Neuronal stem cell (in vitro differentiated cells): Measurements from ENCODE around the gene CTNNBL1.

ENCODE experiments used
- DNase-seq: peaks from one replicate; pipeline ENCODE4 v3.0.0-alpha.2; 2013; ENCODE audit warnings: low spot score
- H2AFZ ChIP-seq: one replicate; pipeline ENCODE4 v1.6.1; 2013; ENCODE audit warnings: mild to moderate bottlenecking, low read length, inconsistent platforms
- H2AK5ac ChIP-seq: 2 replicates; pipeline ENCODE4 v1.6.1; 2013; ENCODE audit warnings: low read depth, mild to moderate bottlenecking, inconsistent platforms, low read length, moderate library complexity, mixed read lengths
- H2BK120ac ChIP-seq: 2 replicates; pipeline ENCODE4 v1.6.1; 2013; ENCODE audit warnings: low read depth, mild to moderate bottlenecking, inconsistent platforms, low read length, moderate library complexity, mixed read lengths
- H2BK12ac ChIP-seq: one replicate; pipeline ENCODE4 v1.6.1; 2013; ENCODE audit warnings: low read length, inconsistent platforms
- H2BK15ac ChIP-seq: 2 replicates; pipeline ENCODE4 v1.6.1; 2013; ENCODE audit warnings: mild to moderate bottlenecking, low read length, inconsistent platforms, mixed read lengths
- H2BK5ac ChIP-seq: one replicate; pipeline ENCODE4 v1.6.1; 2013; ENCODE audit warnings: inconsistent platforms, mild to moderate bottlenecking, low read length, moderate library complexity
- H3K14ac ChIP-seq: one replicate; pipeline ENCODE4 v1.6.1; 2013; ENCODE audit warnings: low read length, inconsistent platforms
- H3K18ac ChIP-seq: 2 replicates; pipeline ENCODE4 v1.6.1; 2013; ENCODE audit warnings: low read length, inconsistent platforms
- H3K23ac ChIP-seq: 2 replicates; pipeline ENCODE4 v1.6.1; 2013; ENCODE audit warnings: low read depth, mild to moderate bottlenecking, mixed read lengths, low read length, inconsistent platforms; ENCODE audit not compliant: poor library complexity
- H3K27ac ChIP-seq: replicated peaks from 3 replicates; pipeline ENCODE4 v1.5.1; 2013; ENCODE audit warnings: low read length, inconsistent platforms
- H3K27me3 ChIP-seq, 3 experiments: 2 replicates each; pipeline ENCODE4 v1.6.1; 2013; ENCODE audit warnings: low read length in 3 of 3, mild to moderate bottlenecking in 2 of 3, inconsistent platforms in 1 of 3, low read depth in 1 of 3, mixed read lengths in 1 of 3, moderate library complexity in 1 of 3; ENCODE audit not compliant: control insufficient read depth in 3 of 3, insufficient read depth in 3 of 3
- H3K36me3 ChIP-seq, 2 donors: replicated peaks in 1 of 2; 2 replicates each; pipeline ENCODE4 v1.6.1; 2013; ENCODE audit warnings: low read length in 2 of 2; ENCODE audit not compliant: control insufficient read depth in 2 of 2, insufficient read depth in 2 of 2
- H3K4ac ChIP-seq: 2 replicates; pipeline ENCODE4 v1.6.1; 2013; ENCODE audit warnings: inconsistent platforms, mild to moderate bottlenecking, low read length, moderate library complexity
- H3K4me1 ChIP-seq, 2 donors: 1 replicate in 1 of 2; 2 replicates in 1 of 2; pipeline ENCODE4 v1.6.1; 2013; ENCODE audit warnings: low read length in 2 of 2, low read depth in 1 of 2; ENCODE audit not compliant: control insufficient read depth in 2 of 2, insufficient read depth in 1 of 2
- H3K4me2 ChIP-seq: one replicate; pipeline ENCODE4 v1.6.1; 2013; ENCODE audit warnings: mild to moderate bottlenecking, low read length, inconsistent platforms; ENCODE audit not compliant: insufficient read depth, poor library complexity, severe bottlenecking
- H3K4me3 ChIP-seq, 2 donors: 2 replicates each; pipeline ENCODE4 v1.5.1; 2013; ENCODE audit warnings: low read length in 2 of 2, mild to moderate bottlenecking in 2 of 2, inconsistent platforms in 1 of 2, moderate library complexity in 1 of 2
- H3K79me1 ChIP-seq: one replicate; pipeline ENCODE4 v1.6.1; 2013; ENCODE audit warnings: low read depth, mild to moderate bottlenecking, inconsistent platforms, low read length, moderate library complexity
- H3K9ac ChIP-seq: one replicate; pipeline ENCODE4 v1.6.1; 2013; ENCODE audit warnings: mild to moderate bottlenecking, low read depth, low read length, inconsistent platforms; ENCODE audit not compliant: poor library complexity
- H3K9me3 ChIP-seq, 2 donors: replicated peaks in 1 of 2; 2 replicates each; pipeline versions ENCODE3 to v1.6.1; 2013; ENCODE audit warnings: low read length in 2 of 2, mild to moderate bottlenecking in 2 of 2, inconsistent platforms in 1 of 2, low read depth in 1 of 2, mixed read lengths in 1 of 2, moderate library complexity in 1 of 2; ENCODE audit not compliant: control insufficient read depth in 2 of 2, insufficient read depth in 1 of 2
- H4K8ac ChIP-seq: one replicate; pipeline ENCODE4 v1.6.1; 2013; ENCODE audit warnings: low read depth, mild to moderate bottlenecking, inconsistent platforms, low read length, moderate library complexity
- H4K91ac ChIP-seq: one replicate; pipeline ENCODE4 v1.6.1; 2013; ENCODE audit warnings: low read length, low read depth, mild to moderate bottlenecking, inconsistent platforms; ENCODE audit not compliant: poor library complexity
- WGBS, 2 donors: extraction: QIAGEN DNeasy Blood & Tissue Kit; methylation state at CpG; one replicate each; pipeline ENCODE4 v1.1.7; 2013; ENCODE audit warnings: missing lambda C conversion rate in 2 of 2, mixed read lengths in 1 of 2; ENCODE audit not compliant: insufficient read length in 2 of 2, insufficient replicate concordance in 1 of 2; ENCODE audit errors: extremely low coverage in 2 of 2; 5-methylcytosine and 5-hydroxymethylcytosine counted together

CTNNBL1 gene

DNA sequence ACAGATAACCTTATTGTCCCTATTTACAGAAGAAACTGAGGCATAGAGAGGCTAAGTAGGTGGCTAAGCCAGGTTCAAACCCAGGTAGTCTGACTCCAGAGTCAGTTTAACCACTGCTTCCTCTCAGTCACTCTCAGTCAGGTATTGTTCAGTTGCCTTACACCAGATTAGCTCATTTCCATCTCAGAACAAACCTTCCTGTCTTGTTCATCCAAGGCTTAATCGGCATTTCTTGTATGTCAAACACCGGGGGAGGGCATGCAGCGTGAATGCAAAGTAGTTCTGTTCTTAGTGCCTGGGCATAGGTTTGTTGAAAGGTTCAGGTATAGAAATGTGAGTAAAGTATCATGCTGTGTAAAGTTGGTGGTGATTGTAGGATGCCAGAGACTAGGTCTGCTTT, 51.7 kb downstream of the CTNNBL1 start:
- no peak overlapping the region for H3K4me3 ChIP-seq
- WGBS, 2 donors = no CpG with 5 or more reads among the region's 3 CpGs
- peaks cover 0 to 2% of the 10 kb centered on the region in 2 donors for H3K9me3 ChIP-seq
- H3K23ac ChIP-seq = no peak overlapping the region
- peaks cover 0 to 8% of the 10 kb centered on the region in 2 donors for H3K4me1 ChIP-seq
- H3K79me1 ChIP-seq = no peaks in the 10 kb centered on the region
- no peak overlapping the region for H4K91ac ChIP-seq
- H2AK5ac ChIP-seq = no peak overlapping the region
- H2BK5ac ChIP-seq = no peak overlapping the region
- H4K8ac ChIP-seq = no peak overlapping the region
- H3K27ac ChIP-seq = no peak overlapping the region
- no peak overlapping the region for H2BK120ac ChIP-seq
- H3K18ac ChIP-seq = no peak overlapping the region
- DNase-seq = no peak
- no peak overlapping the region for H3K4me2 ChIP-seq
- no peak overlapping the region for H3K9ac ChIP-seq
- H3K4ac ChIP-seq = no peak overlapping the region
- no peak overlapping the region for H2AFZ ChIP-seq
- no peak overlapping the region for H2BK15ac ChIP-seq
- peaks cover 5 to 33% of the 10 kb centered on the region in 2 donors for H3K36me3 ChIP-seq
- H3K27me3 ChIP-seq = no peaks in the 10 kb centered on the region
- no peak overlapping the region for H2BK12ac ChIP-seq
- H3K14ac ChIP-seq = no peak overlapping the region

DNA sequence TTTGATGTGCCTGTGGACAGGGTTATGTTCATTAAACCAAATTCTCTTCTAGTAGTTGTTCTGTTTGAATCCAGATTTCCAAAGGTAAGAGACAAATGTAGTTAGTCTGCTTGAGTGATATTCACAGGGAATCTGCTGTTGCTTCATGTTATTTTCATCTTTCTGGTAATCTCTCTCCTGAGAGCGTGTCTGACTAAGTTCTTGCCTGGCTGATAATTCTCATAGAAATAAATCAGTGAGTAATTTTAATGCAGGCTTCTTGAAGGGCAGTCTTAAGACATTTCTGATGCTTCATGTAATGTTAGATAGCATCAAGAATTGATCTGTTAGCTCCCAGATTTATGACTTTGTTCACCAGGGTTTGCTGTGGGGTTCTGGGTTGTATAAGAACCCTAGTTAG, 54.2 kb downstream of the CTNNBL1 start:
- no peak overlapping the region for H2BK15ac ChIP-seq
- no peak overlapping the region for H3K14ac ChIP-seq
- no peak overlapping the region for H2AK5ac ChIP-seq
- H3K4me2 ChIP-seq = no peak overlapping the region
- H3K27ac ChIP-seq = no peak overlapping the region
- no peak overlapping the region for H3K23ac ChIP-seq
- H2BK12ac ChIP-seq = no peak overlapping the region
- H3K9ac ChIP-seq = no peak overlapping the region
- H2BK5ac ChIP-seq = no peak overlapping the region
- H3K36me3 ChIP-seq = peaks cover 7 to 47% of the 10 kb centered on the region in 2 donors
- H3K4ac ChIP-seq = no peak overlapping the region
- H3K27me3 ChIP-seq = no peaks in the 10 kb centered on the region
- peaks cover 0 to 2% of the 10 kb centered on the region in 2 donors for H3K9me3 ChIP-seq
- no peak overlapping the region for H3K4me3 ChIP-seq
- H2BK120ac ChIP-seq = no peak overlapping the region
- no CpG with 5 or more reads among the region's 1 CpG for WGBS, 2 donors
- no peak for DNase-seq
- H2AFZ ChIP-seq = no peak overlapping the region
- H3K79me1 ChIP-seq = no peaks in the 10 kb centered on the region
- H4K91ac ChIP-seq = no peak overlapping the region
- H4K8ac ChIP-seq = no peak overlapping the region
- peaks cover 0 to 8% of the 10 kb centered on the region in 2 donors for H3K4me1 ChIP-seq
- no peak overlapping the region for H3K18ac ChIP-seq

DNA sequence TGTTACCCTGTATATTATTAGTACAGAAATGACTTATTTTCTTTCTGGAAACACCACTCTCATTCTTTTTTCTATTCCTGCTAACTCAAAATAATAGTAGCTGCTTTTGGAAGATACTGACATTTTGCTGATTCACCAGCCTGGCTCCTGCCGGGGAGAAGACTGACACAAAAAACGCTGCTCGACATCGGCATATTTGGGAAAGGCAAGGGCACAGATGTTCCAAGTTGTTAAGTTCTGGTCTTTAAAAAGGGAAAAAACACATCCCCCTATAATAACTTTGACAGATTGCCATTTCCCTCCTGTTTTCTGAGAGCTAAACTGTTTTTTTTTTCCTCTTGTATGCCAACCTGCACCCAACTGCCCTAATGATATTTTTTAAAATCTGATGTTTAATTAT, 55.4 kb downstream of the CTNNBL1 start:
- Histone ChIP-seq H3K4me3 (no peak overlapping the region), H3K9me3 (peaks cover 0 to 2% of the 10 kb centered on the region in 2 donors), H3K18ac (no peak overlapping the region), H3K9ac (no peak overlapping the region), H2BK120ac (no peak overlapping the region), H4K91ac (no peak overlapping the region), H2AK5ac (no peak overlapping the region), H3K23ac (no peak overlapping the region), H3K36me3 (peaks cover 7 to 47% of the 10 kb centered on the region in 2 donors), H3K4me1 (peaks cover 0 to 8% of the 10 kb centered on the region in 2 donors), H3K4ac (no peak overlapping the region), H3K27ac (no peak overlapping the region), H2BK5ac (no peak overlapping the region), H2AFZ (no peak overlapping the region), H3K79me1 (no peaks in the 10 kb centered on the region), H3K14ac (no peak overlapping the region), H3K4me2 (no peak overlapping the region), H3K27me3 (no peaks in the 10 kb centered on the region), H4K8ac (no peak overlapping the region), H2BK15ac (no peak overlapping the region), H2BK12ac (no peak overlapping the region)
- WGBS, 2 donors = no CpG with 5 or more reads among the region's 4 CpGs
- no peak for DNase-seq

DNA sequence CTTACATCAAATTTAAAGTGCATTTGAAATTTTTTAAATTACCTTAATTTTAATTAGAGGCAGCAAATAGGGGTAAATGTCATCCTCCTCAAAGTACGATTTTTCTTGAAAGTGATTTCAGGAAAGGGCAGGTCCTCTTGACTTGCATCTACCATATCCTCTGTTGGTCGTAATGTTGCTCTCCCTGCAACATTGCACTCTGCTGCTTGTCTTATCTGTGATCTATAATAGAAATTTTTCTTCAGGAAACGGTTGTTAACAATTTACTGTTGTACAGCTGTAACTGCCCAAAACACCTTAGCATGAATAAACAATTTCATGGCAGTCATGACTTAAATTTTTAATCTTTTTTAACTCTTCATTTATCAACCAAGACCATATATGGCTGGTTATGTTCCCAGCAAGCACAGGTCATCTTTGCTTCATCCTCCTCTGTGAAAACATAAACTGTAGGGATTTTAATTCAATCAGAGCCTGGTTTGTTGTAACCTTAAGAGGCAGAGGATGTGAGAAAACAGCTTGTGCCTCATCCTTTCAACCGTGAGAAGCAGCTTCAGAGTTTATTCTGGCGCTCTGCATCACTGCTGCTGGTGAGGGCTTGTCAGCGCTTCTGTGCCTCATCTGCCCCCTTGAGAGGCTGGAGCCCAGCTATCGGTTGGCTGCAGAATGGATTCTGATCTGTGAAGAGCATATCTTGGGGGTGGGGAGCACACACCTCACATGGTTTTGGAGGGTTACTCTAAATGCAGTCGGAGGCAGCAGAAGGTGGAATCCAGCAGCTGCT, 56.0 kb downstream of the CTNNBL1 start:
- no peak overlapping the region for H3K4me3 ChIP-seq
- H3K4me2 ChIP-seq = no peak overlapping the region
- H2AK5ac ChIP-seq = no peak overlapping the region
- H3K9ac ChIP-seq = no peak overlapping the region
- no peaks in the 10 kb centered on the region for H3K9me3 ChIP-seq
- no peak overlapping the region for H3K14ac ChIP-seq
- H3K36me3 ChIP-seq = peaks cover 7 to 47% of the 10 kb centered on the region in 2 donors
- no peak overlapping the region for H2BK120ac ChIP-seq
- H2AFZ ChIP-seq = no peak overlapping the region
- no peak overlapping the region for H3K27ac ChIP-seq
- DNase-seq = no peak
- H4K8ac ChIP-seq = no peak overlapping the region
- no peaks in the 10 kb centered on the region for H3K27me3 ChIP-seq
- H2BK5ac ChIP-seq = no peak overlapping the region
- H3K4ac ChIP-seq = no peak overlapping the region
- WGBS, 2 donors = no CpG with 5 or more reads among the region's 8 CpGs
- H3K18ac ChIP-seq = no peak overlapping the region
- H4K91ac ChIP-seq = no peak overlapping the region
- H2BK15ac ChIP-seq = no peak overlapping the region
- H3K79me1 ChIP-seq = no peaks in the 10 kb centered on the region
- H3K4me1 ChIP-seq = peaks cover 0 to 8% of the 10 kb centered on the region in 2 donors
- H3K23ac ChIP-seq = no peak overlapping the region
- no peak overlapping the region for H2BK12ac ChIP-seq
